ENCODE measurements around the gene CFAP45.

CFAP45 gene

GRCh38 chr1:159860456-159860855 is 39.5 kb downstream of the CFAP45 start:
- H3K36me3 ChIP-seq (ENCODE audit: control insufficient read depth, low read length) = no peaks in the 10 kb centered on the region
- no peaks in the 10 kb centered on the region for H4K20me1 ChIP-seq (ENCODE audit: control insufficient read depth, insufficient read depth, low read depth, low read length)
- no peak overlapping the region for H3K4me2 ChIP-seq (ENCODE audit: low read length)
- TF ChIP-seq EZH2phosphoT487 (IDR thresholded peaks at IDR 0.05; ENCODE audit: borderline replicate concordance, low read length) (no peak), CTCF (IDR thresholded peaks at IDR 0.05; ENCODE audit: low read depth, low read length, poor library complexity, severe bottlenecking) (no peak)
- no peak overlapping the region for H3K4me3 ChIP-seq (ENCODE audit: low read length)
- H3K79me2 ChIP-seq (ENCODE audit: control insufficient read depth, low read length) = no peaks in the 10 kb centered on the region
- H3K9me2 ChIP-seq (replicated peaks; ENCODE audit: control insufficient read depth, low read length) = no peaks in the 10 kb centered on the region
- no peaks in the 10 kb centered on the region for H3F3A ChIP-seq (ENCODE audit: control insufficient read depth, insufficient read depth)
- peaks cover 4% of the 10 kb centered on the region for H3K27me3 ChIP-seq (ENCODE audit: control insufficient read depth, low read length)
- H3K27ac ChIP-seq (ENCODE audit: low read depth, low read length) = no peak overlapping the region
- no peaks in the 10 kb centered on the region for H3K4me1 ChIP-seq (ENCODE audit: control insufficient read depth, low read length)
- H3K9me3 ChIP-seq (ENCODE audit: control insufficient read depth, insufficient read depth, low read length) = no peaks in the 10 kb centered on the region

GRCh38 chr1:159859767-159860322 is 40.1 kb downstream of the CFAP45 start:
- Histone ChIP-seq H3K4me1 (ENCODE audit: control insufficient read depth, low read length) (no peaks in the 10 kb centered on the region), H3K27ac (ENCODE audit: low read depth, low read length) (no peak overlapping the region), H3F3A (ENCODE audit: control insufficient read depth, insufficient read depth) (no peaks in the 10 kb centered on the region), H4K20me1 (ENCODE audit: control insufficient read depth, insufficient read depth, low read depth, low read length) (no peaks in the 10 kb centered on the region), H3K9me3 (ENCODE audit: control insufficient read depth, insufficient read depth, low read length) (no peaks in the 10 kb centered on the region), H3K27me3 (ENCODE audit: control insufficient read depth, low read length) (peaks cover 10% of the 10 kb centered on the region), H3K36me3 (ENCODE audit: control insufficient read depth, low read length) (no peaks in the 10 kb centered on the region), H3K9me2 (replicated peaks; ENCODE audit: control insufficient read depth, low read length) (no peaks in the 10 kb centered on the region), H3K4me2 (ENCODE audit: low read length) (no peak overlapping the region), H3K79me2 (ENCODE audit: control insufficient read depth, low read length) (no peaks in the 10 kb centered on the region), H3K4me3 (ENCODE audit: low read length) (no peak overlapping the region)
- TF ChIP-seq EZH2phosphoT487 (IDR thresholded peaks at IDR 0.05; ENCODE audit: borderline replicate concordance, low read length) = no peak
- no peak for TF ChIP-seq CTCF (IDR thresholded peaks at IDR 0.05; ENCODE audit: low read depth, low read length, poor library complexity, severe bottlenecking)

GRCh38 chr1:159857889-159858288 is 42.1 kb downstream of the CFAP45 start:
- Histone ChIP-seq H3K9me2 (replicated peaks; ENCODE audit: control insufficient read depth, low read length) (no peaks in the 10 kb centered on the region), H3F3A (ENCODE audit: control insufficient read depth, insufficient read depth) (no peaks in the 10 kb centered on the region), H3K79me2 (ENCODE audit: control insufficient read depth, low read length) (no peaks in the 10 kb centered on the region), H3K36me3 (ENCODE audit: control insufficient read depth, low read length) (no peaks in the 10 kb centered on the region), H3K9me3 (ENCODE audit: control insufficient read depth, insufficient read depth, low read length) (no peaks in the 10 kb centered on the region), H3K4me2 (ENCODE audit: low read length) (no peak overlapping the region), H3K4me1 (ENCODE audit: control insufficient read depth, low read length) (no peaks in the 10 kb centered on the region), H3K4me3 (ENCODE audit: low read length) (no peak overlapping the region), H3K27ac (ENCODE audit: low read depth, low read length) (no peak overlapping the region), H4K20me1 (ENCODE audit: control insufficient read depth, insufficient read depth, low read depth, low read length) (no peaks in the 10 kb centered on the region), H3K27me3 (ENCODE audit: control insufficient read depth, low read length) (peaks cover 27% of the 10 kb centered on the region)
- TF ChIP-seq EZH2phosphoT487 (IDR thresholded peaks at IDR 0.05; ENCODE audit: borderline replicate concordance, low read length) = no peak
- no peak for TF ChIP-seq CTCF (IDR thresholded peaks at IDR 0.05; ENCODE audit: low read depth, low read length, poor library complexity, severe bottlenecking)

All from DOHH2 (cell line).